Stimulated activated CD8-positive, alpha-beta memory T cell treated with anti-CD3 and anti-CD28 coated beads, Interleukin-15, amount 100 ng/mL, for 48 hours (primary cell): ENCODE measurements around the gene SGPL1.

Experiments used
- DNase-seq, 2 donors: peaks; one replicate each; pipeline ENCODE4 v3.0.0-alpha.2; 2020; ENCODE audit warnings: low read depth in 2 of 2

SGPL1 gene

DNA sequence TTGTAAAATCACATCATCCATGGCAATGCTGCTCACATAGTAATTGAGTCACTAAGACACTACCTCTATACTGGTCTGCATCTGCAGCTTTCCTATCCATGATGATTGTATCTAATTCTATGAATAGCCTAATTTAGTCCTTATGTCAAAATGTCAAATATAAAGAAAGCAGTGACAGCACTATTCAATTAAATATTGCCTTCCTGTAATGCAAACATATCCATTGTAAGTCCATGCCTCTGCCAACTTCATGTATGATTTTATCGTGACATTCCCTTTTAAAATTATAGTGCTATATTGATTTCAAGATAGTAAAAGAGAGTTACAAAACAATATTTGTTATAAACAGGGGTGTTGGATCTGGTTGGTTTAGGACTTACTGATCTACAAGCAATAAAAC is 4.8 kb upstream of the SGPL1 start:
- DNase-seq, result no peak

DNA sequence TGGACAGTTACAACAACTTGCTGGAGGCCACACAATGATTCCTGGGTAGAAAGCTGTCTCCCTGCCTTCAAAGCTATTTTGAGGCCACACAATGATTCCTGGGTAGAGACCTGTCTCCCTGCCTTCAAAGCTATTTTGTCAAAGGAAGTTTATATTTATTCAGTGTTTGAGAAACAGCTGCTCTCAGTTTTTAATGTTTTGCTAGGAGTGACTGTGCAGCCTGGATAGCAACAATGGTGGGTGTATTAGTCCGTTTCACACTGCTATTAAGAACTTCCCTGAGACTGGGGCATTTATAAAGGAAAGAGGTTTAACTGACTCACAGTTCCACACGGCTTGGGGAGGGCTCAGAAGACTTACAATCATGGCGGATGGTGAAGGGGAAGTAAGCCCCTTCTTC is 3.9 kb upstream of the SGPL1 start:
- no peak for DNase-seq

DNA sequence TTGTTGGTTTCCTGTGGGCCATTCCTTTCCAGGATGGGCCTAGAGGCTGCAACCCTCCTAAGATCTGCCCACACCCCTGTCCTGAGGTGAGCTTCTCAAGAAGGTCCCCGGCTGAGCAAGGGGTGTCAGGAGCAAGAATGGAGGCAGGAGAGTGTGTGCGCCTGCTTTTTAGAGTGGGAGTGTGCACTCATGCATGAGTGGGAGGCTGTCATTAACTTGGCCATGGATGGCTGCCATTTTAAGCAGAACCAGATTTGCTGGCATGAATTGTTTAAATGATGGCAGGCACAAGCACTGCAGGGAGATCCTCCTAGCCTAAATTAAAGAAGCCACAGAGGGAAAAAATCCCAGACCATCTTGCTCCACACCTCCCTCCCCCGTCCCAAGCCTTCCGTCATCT is 2.9 kb upstream of the SGPL1 start:
- no peak for DNase-seq

DNA sequence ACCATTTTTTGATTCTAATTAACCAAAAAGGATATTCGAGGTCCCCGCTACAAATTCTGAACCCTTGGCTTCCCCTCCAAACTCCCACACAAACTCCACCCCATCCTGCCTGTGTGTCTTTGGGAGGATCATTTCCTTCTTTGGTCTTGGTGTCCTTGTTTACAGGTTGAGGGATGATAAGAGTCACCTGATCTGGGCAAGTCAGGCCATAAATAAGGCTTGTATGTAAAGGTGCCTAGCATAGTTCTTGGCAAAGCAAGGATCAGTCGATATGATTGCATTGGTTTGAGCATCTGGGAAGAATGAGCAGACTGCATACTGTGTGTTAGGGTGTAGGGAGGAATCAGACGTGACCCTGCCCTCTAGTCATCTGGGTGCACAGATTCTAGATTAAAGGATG is 1.6 kb upstream of the SGPL1 start:
- DNase-seq, result no peak

DNA sequence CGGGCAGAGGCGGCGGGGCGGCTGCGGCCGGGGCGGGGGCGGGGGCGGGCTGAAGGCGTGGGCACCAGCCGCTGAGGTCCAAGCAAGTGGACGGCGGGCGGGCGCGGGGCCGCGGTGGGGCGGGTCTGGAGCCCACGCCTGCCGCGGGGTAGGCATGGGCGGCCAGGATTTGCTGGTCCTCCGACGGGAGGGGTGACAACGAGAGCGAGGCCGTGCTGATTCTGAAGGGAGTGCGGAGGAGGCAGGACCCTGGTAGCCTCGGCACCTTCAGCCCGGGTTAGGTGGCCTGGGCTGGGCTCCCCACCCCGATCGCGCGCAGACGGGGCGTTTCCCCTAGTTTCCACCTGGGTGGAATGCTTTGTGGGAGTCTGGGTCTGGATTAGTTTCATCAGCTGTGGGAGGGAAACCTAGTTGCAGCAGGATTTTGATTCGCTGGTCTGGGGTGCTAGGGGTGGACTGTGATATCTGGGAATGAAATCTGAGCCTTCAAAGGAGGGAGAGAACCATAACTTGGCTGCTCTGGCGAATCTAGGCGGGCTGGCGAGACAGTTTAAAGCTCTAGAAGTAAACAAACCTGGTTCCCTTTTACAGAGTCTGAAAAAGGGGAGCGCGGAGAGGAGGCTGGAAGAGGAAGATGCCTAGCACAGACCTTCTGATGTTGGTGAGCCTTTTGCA is 609 bp downstream of the SGPL1 start:
- peak; percentile 29 to 33 for DNase-seq

DNA sequence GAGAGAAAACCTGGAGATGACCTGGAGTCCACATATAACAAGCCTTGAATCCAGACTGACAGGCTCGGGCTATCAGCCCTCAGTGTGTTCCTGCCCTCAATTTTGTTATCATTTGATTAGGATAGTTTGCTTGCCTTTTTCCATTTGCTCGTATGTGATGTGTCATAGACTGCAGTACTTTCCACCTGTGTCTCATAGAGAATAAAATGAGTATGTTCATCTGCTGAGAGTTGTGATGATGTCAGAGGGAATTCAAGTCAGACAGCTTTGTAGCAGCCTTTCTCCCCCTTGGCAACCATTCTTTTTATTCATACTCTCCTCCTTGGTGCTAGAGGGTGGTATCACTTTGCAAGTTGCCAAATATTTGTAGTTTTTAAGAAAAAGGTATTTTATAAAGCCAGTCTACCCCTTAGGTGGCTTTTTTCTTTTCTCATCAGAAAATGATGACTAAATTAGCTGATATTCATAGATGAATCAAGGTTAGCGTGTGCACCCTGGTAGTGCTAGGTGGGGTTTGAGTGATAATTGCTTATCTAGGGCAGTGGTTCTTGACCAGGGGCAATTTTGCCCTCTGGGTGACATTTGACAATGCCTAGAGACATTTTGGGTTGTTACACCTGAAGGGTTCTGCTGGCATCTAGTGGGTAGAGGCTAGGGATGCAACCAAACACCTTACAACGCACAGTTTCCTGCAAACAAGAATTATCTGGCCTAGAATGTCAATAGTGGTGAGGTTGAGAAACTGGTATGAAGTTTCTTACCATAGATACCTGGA is 5.4 kb downstream of the SGPL1 start:
- DNase-seq, result no peak

DNA sequence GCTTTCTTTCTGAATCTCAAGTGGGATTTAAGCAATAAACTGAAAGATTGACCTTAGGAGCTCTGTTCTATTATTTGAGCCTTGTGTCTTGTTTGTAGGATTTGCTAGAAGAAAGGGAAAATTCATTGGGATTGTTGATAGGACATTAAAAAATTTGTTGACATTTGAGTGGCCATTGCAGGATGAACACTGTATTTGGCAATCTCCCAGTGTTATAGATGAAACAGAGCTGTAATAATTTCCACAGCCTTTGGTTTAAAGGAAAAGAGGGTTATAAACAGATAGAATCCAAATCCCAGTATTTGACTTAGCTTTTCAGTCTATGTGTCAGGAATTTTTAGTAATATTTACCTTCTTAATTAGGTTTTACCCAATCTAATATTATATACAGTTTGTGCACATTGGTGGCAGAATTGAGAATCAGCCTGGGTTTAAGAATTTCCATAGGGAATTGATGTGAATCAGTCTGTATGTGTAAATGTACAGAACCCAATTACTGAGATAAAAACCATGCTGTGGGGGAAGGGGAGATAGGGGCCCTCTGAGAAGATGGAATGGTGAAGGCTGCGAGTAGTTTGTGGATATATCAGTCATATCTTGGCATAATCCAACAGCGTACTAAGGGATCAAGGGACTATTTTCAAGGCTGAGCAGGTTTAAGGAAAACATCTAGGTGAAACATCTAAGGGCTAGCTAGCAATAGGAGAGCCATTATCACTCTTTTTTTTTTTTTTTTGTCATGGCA is 6.5 kb downstream of the SGPL1 start:
- DNase-seq, result no peak

DNA sequence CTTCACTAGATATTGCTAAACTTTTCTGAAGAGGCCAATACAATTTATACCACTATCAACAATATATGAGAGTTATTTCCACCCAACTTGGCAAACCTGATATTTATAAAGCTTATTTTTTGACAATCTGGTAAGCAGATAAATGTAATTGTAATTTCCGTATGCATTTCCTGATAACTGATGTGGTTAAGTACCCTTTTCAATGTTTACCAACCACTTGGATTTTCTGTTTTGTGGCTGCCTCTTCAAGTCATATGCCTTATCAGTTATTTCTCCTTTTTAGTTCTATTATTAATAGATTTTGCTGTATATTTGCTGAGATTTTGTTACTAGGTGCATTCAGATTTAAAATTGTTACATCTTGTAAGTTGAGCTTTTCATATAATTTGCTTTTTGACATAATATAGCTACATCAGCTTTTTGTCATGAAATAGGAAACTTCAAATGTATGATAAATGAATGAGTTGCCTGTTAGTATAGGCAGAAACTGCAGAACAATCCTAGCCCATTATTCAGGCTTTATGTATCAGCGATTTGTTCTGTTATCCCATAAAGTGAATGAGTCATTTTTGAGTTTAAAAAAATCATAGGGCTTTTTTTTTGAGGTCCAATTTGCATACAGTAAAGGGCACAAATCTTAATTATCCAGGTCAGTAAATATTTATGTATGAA is 11.5 kb downstream of the SGPL1 start:
- DNase-seq, result no peak

DNA sequence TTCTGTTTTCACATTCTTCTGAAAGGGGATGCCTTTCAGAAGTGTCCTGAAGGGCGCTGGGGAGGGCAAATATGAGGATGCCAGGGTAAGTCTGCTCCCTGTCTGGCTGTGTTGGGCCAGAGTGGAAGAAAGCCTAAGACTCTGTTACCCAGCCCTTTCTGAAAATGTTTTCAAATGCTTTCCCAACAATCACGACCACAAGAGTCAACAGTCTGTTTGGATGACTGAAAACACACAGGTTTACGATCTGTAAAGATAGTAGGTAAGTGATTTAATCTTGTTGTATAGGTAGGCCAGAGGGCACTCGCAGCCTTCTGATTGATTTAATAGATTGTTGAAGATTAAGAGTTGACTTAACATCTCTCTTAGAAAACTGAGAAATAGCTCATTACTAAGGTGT is 13.2 kb downstream of the SGPL1 start:
- no peak for DNase-seq

DNA sequence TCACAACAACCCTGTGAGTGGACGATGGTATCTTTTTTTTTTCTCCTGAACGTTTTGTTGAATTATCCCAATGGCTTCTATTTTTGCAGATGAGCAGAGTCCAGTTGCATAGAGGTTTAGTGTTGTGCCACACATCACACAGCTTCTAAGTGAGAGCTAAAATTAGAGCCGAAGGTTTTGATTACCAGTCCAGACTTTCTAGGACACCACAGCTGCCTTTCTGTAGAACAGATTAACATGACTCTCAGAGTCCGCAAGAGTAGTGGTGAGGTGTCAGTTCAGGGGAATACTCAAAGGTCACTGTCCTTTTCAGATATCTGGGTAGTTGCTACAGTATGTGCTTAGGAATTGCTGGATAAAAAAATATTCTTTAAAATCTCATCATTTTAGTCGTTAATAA is 13.8 kb downstream of the SGPL1 start:
- DNase-seq, result no peak

DNA sequence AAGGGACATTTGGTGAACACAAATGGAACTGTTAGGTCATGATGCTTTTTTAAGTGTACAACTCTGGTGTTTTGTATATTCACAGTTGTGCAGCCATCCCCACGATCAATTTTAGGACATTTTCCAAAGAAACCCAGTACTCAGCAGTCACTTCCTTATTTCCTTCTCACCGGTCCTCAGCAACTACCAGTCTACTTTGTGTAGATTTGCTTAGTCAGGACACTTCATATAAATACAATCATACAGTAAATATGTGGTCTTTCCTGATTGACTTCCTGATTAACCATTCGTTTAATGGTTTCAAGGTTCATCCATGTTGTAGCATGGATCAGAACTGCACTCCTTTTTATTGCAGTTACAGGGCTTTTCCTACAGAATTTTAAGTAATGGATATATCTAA is 14.4 kb downstream of the SGPL1 start:
- no peak for DNase-seq

DNA sequence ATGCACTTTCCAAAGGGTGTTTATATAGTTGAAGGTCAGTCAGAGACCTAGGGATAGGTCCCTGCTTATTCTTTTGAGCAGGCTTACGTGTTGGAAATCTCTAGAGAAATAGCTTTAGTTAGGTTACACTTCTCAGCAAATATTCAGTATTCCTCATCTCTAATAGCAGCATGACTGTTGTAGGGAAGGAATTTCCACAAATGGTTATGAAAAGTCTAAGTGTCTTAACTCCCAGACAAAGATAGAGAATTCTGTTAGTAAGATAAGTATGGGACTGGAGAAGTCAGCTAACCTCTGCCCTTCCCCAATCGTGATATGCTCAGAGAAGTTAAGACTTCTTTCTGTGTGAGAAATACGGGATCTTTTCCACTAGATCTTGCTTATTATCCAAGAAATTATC is 16.5 kb downstream of the SGPL1 start:
- DNase-seq, result no peak

DNA sequence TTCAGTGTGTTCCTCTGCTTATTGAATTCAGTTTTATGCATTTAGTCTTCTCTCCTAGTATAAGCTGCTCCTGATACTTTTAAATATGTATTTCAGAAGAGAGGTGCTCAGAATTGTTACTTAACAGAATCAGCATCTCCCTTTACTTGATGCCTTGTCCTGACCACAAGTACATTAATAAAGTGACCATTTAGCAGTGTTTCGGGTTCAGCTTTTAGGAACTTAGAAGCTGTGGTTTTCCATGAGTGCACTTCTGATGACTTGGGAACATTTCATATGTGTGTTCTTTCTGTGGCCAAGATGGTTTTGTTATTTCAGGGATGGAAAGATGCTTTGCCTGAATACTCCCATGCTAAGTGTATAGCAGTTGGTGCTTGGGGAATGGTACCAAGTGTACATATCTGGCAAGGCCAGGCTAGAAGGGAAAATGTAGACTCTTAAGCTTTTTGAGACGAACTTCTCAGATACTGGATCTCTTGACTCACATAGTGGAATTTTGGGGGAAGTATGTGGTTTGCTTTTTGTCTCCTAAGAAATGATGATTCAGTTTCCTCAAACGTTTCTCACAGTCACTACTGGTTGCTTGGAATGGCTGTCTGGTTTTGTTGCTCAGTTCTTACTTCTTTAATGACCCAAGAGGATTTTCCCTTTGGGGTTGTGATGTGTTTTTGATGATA is 17.2 kb downstream of the SGPL1 start:
- DNase-seq, result no peak

DNA sequence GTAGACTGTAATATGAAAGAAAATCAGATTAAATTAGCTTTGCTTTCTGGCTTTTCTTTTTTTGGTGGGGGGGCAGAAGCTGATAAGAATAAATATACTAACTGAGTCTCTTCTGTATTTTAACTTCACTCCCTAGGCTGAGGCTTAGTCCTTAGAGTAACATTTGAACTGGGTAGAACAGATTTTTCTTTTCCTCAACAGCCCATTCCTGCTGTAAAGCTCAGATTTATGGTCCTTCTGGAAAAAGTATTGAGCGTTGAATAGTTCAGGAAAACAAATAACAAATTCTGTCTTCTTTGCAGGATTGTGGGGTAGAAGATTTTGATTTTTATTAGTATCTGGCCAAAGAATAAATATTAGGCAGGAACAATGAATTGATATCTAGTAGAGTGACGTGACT is 17.9 kb downstream of the SGPL1 start:
- no peak for DNase-seq

DNA sequence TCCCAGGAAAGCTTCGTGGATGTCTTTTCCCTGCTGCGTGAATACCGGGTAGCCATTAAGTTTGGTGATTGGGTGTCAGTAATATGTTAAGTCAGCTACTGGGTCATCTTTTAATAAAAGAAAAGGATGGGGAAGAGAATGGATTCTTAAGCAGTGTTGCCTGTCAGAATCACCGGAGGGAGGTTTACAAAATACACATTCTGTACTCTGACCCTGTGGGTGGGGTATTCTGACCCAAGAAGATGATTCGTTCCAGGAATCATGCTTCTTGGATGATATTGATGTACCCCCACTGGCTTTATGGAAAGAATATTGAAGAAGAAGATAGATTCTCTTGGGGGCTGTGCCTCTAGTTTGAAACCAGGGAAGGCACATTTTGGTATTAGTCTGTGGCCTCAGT is 18.3 kb downstream of the SGPL1 start:
- no peak for DNase-seq

DNA sequence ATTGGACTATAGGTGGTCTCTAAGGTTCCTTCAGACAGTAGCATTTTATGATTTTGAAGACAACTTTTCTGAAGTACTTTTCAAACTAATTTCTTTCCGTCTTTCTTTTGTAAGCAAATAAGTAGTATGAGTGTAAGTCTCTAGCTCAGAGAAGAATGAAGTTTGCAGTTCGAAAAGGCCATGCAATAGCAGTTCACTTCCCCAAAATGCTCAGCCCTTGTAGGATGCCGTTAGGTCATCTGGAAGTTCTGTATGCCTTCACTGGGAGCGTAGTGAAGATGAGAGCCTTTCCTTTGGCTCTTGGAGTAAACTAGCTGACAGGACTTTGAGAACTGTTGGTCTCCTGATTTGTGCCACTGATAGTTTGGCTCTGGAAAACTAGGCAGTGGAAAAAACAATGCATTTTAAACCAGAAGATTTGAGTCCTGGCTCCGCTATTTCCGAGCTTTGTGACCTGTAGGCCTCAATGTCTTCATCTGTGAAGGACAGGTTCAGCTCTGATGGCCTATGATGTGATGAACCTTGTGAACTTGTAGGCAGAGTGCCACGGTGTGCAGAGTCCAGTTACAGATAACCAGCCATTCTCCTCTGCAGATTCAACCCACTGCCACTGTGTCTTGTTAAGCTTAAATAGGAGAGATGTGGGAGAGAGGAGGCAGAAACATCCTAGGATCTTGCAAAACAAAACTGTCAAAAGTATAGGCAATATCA is 18.8 kb downstream of the SGPL1 start:
- DNase-seq, result no peak

DNA sequence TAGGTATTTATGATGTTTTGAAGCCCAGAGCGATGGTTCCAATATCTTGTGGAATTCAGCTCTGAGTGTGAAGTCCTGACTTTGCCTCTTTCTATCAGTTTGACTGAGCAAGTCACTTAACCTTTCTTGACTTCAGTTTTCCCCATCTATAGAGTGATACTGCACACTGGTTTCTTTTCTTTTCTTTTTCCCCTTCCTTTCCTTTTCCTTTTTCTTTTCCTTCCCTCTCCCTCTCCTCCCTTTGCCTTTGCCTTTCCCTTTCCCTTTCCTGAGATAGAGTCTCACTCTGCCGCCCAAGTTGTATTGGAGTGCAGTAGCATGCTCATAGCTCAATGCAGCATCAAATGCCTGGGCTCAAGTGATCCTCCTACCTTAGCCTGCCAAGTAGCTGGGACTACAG is 20.6 kb downstream of the SGPL1 start:
- no peak for DNase-seq

DNA sequence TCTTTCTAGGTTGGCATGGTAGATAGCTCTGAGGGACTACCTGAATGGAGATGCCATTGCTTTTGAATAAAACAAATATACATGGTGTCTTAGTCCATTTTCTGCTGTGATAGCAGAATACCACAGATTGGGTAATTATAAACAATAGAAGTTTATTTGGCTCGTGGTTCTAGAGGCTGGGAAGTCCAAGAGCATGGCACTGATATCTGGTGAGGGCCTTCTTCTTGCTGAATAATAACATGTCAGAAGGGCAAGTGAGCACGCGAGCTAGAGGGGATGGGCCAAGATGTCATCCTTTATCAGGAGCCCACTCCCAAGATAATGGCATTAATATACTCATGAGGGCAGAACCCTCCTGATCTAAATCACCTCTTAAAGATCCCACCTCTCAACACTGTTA is 21.9 kb downstream of the SGPL1 start:
- no peak for DNase-seq

DNA sequence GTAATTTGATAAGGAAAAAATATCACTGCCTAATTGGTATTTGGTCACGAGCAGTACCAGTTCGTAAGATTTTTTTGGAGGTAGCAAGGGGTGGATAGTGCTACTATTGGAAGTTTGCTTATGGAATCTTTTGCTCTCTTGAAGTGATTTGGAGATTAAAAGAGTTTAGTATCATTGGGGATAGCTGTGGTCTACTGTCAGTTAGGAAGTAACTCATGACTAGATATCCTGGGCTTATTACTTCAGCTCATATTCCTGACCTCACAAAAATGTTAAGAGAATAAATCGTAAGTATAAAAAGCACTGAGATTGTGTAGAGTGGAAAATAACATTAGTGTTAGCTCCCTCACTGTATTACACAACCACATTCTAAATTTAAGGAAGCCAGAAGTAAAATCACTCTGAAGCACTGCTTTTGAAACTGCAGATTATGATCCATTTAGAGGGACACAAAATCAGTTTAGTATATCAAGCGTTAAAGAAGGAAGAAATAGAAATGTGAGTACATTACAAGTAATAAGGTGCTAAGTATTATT is 22.6 kb downstream of the SGPL1 start:
- no peak for DNase-seq

DNA sequence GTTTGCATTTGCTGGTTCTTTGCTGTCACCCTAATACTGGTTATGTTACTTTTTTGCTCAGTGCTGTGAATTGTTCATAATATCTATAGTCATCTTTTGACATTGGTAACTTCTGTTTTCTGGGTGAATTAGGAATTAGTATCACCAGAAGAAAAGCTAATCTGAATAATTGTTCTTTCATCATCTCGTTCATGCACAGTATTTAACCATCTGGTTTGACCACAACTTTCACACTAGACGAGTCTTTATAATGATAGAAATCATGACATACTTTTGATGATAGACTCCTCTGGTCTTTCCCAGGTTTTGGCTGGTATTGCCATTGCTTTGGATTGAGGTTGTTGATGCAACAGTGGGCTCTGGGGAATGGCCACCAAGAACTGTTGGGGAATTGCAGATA is 25.1 kb downstream of the SGPL1 start:
- DNase-seq, result no peak

DNA sequence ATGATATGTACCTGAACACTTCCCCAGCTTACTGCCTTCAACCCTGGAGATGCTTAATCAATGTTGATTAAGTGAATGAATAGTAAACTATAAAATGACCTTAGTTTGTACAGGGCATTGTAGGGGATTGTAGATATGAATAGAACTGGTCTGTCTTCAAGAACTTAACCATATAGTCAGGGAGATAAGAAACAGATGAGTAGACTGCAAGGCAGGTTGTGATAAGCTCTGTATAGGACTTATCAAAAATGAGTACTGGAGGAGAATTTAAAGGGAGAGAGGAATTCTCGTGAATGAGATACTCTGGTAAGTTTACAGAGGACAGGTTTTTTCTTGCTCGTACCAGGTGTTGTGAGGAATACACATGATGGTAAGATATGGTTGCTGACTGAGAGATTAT is 27.6 kb downstream of the SGPL1 start:
- no peak for DNase-seq
